ENCODE results near the gene GPR108.

Gene GPR108

GRCh38 chr19:6694147-6694815 lies 43.1 kb downstream of the GPR108 start:
- no peak for DNase-seq (ENCODE audit: low read depth)
- H3K4me3 ChIP-seq (ENCODE audit: low read depth, low read length) = no peak overlapping the region
- in situ Hi-C loops (cut with HindIII; ENCODE audit: low sequenced_read_pairs) = no loop called here
- TF ChIP-seq, protein P1, sequence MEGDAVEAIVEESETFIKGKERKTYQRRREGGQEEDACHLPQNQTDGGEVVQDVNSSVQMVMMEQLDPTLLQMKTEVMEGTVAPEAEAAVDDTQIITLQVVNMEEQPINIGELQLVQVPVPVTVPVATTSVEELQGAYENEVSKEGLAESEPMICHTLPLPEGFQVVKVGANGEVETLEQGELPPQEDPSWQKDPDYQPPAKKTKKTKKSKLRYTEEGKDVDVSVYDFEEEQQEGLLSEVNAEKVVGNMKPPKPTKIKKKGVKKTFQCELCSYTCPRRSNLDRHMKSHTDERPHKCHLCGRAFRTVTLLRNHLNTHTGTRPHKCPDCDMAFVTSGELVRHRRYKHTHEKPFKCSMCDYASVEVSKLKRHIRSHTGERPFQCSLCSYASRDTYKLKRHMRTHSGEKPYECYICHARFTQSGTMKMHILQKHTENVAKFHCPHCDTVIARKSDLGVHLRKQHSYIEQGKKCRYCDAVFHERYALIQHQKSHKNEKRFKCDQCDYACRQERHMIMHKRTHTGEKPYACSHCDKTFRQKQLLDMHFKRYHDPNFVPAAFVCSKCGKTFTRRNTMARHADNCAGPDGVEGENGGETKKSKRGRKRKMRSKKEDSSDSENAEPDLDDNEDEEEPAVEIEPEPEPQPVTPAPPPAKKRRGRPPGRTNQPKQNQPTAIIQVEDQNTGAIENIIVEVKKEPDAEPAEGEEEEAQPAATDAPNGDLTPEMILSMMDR (IDR thresholded peaks at IDR 0.05; ENCODE audit: low read depth, low read length, missing control alignments) = no peak

DNA sequence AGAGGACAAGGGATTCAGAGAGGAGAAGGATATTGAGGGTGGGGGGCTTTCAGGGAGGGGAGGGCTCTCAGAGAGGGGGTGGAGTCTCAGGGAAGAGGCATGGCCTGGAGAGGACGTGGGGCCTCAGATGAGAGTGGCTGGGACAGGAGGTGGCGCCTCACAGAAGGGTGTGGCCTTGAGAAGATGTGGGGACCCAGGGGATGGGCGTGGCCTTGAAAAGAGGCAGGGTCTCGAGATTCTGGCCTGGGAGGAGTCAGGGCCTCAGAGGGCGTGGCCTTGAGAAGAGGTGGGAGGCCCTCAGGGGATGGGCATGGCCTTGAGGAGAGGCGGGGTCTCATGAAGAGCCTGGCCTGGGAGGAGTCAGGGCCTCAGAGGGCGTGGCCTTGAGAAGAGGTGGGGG lies 43.7 kb downstream of the GPR108 start:
- no peak overlapping the region for H3K4me3 ChIP-seq (ENCODE audit: low read depth, low read length)
- DNase-seq (ENCODE audit: low read depth) = no peak
- TF ChIP-seq, protein P1 (IDR thresholded peaks at IDR 0.05; ENCODE audit: low read depth, low read length, missing control alignments) = no peak
- in situ Hi-C loops (cut with HindIII; ENCODE audit: low sequenced_read_pairs) = no loop called here

DNA sequence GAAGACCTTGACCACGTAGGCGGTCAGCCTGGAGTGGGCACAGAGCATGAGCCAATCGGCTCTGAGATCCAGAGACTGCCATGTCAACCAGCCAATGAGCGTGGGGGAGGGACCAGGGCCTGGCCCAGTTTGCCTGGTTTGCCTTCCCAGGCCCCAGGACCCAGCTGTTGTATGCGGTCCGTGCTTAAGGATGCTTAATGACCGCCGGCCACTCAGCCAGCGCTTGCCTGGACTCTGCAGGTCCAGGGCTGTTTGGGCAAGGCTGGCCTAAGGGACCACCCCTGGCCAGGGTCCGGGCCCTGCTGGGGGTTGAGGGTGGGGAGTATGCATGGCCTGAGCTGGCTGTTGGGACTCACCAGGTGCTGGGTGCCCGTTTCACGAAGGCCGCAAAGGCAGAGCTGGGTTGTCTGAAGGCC lies 44.3 kb downstream of the GPR108 start:
- DNase-seq (ENCODE audit: low read depth) = no peak
- in situ Hi-C loops (cut with HindIII; ENCODE audit: low sequenced_read_pairs) = no loop called here
- TF ChIP-seq, protein P1 (IDR thresholded peaks at IDR 0.05; ENCODE audit: low read depth, low read length, missing control alignments) = no peak
- H3K4me3 ChIP-seq (ENCODE audit: low read depth, low read length) = no peak overlapping the region

DNA sequence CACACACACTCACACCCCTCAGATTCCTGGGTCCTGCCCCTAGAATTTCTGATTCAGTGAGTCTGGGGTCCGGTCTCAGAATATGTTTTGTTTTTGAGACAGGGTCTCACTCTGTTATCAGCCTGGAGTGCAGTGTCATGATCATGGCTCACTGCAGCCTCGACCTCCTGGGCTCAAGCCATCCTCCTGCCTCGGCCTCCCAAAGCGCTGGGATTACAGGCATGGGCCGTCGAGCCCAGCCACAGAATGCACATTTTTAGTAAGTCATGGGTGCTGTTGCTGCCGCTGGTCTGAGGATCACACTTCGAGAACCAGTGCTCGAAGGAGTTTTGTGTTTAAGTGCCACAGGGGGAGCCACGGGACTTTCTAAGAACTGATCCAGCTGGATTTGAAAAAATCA lies 45.4 kb downstream of the GPR108 start:
- H3K4me3 ChIP-seq (ENCODE audit: low read depth, low read length) = no peak overlapping the region
- in situ Hi-C loops (cut with HindIII; ENCODE audit: low sequenced_read_pairs) = no loop called here
- TF ChIP-seq, protein P1 (IDR thresholded peaks at IDR 0.05; ENCODE audit: low read depth, low read length, missing control alignments) = no peak
- no peak for DNase-seq (ENCODE audit: low read depth)

- DNase-seq (ENCODE audit: low read depth) = no peak
- TF ChIP-seq, protein P1 (IDR thresholded peaks at IDR 0.05; ENCODE audit: low read depth, low read length, missing control alignments) = no peak
- no peak overlapping the region for H3K4me3 ChIP-seq (ENCODE audit: low read depth, low read length)
- in situ Hi-C loops (cut with HindIII; ENCODE audit: low sequenced_read_pairs) = no loop called here
Observed at GRCh38 chr19:6691342-6691741, 46.0 kb downstream of the GPR108 start.

DNA sequence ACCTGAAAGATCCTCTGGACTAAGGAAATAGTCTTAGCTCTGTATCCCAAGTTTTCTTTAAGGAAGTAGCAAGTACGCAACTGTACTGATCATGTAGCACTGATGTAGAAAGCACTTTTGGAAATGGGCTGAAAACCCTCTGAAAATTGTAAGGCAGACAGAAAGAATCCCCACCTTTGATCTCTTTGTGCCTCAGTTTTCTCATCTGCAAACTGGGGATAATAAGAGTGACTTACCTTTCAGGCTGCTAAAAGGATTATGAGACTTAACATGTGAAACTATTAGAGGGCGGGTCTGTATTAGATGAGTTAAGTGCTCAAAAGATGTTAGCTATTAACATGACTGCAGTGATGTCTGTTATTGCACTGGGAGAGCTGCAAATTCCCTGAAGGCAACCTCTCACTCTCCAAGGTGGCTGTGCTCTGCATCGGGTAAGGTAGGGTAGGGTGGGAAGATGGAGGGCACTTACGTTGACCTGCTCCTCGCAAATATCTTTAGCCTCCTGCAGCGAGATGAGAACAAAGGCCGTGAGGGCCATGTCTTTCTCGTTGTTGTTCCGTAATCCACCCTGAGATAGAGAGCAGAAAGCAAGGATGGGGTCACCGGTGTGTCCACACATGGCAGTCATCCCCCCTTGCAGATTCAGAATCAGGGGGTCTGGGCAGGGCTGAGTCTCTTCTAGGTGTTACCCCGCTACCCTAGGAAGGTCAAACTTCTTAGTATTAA lies 47.1 kb downstream of the GPR108 start:
- no peak overlapping the region for H3K4me3 ChIP-seq (ENCODE audit: low read depth, low read length)
- in situ Hi-C loops (cut with HindIII; ENCODE audit: low sequenced_read_pairs) = no loop called here
- DNase-seq (ENCODE audit: low read depth) = no peak
- TF ChIP-seq, protein P1 (IDR thresholded peaks at IDR 0.05; ENCODE audit: low read depth, low read length, missing control alignments) = no peak
